ENCODE measurements around the gene OR2A7.
"Not testable (repeated sequence)": the region's sequence is repeated elsewhere in the genome, so short reads cannot be mapped to it uniquely, and the experiment has no call there.

DNA sequence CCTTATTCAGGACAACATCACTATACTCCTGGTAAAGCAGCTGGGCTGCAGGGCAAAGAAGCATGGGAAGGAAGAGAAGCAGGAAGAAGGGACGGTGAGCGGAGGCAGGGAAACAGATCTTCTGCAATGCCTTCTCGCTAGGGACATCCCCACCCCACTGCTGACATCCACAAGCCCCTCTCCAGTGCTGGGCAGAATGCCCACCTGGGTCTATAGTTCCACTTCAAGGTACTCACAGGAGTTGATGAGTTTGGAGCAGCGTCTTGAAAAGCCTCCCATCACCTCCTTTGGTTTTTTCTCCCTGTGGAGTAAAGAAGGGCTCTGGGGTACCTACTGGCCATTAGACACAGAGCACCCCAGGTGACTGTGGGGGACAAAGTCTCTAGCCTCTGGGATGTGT lies 17.9 kb upstream of the OR2A7 start:
- TF ChIP-seq, protein P1, sequence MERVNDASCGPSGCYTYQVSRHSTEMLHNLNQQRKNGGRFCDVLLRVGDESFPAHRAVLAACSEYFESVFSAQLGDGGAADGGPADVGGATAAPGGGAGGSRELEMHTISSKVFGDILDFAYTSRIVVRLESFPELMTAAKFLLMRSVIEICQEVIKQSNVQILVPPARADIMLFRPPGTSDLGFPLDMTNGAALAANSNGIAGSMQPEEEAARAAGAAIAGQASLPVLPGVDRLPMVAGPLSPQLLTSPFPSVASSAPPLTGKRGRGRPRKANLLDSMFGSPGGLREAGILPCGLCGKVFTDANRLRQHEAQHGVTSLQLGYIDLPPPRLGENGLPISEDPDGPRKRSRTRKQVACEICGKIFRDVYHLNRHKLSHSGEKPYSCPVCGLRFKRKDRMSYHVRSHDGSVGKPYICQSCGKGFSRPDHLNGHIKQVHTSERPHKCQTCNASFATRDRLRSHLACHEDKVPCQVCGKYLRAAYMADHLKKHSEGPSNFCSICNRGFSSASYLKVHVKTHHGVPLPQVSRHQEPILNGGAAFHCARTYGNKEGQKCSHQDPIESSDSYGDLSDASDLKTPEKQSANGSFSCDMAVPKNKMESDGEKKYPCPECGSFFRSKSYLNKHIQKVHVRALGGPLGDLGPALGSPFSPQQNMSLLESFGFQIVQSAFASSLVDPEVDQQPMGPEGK (CRISPR knock-in tag; IDR thresholded peaks at IDR 0.05; ENCODE audit: borderline replicate concordance) = not testable (repeated sequence)
- not testable (repeated sequence) for TF ChIP-seq ZNF8 (CRISPR knock-in tag; IDR thresholded peaks at IDR 0.05); ZNF565 (CRISPR knock-in tag; conservative IDR thresholded peaks at IDR 0.05; ENCODE audit: low read depth); RARB (CRISPR knock-in tag; IDR thresholded peaks at IDR 0.05); GLIS3 (CRISPR knock-in tag; IDR thresholded peaks at IDR 0.05); TSHZ2 (CRISPR knock-in tag; IDR thresholded peaks at IDR 0.05); ZFP30 (CRISPR knock-in tag; IDR thresholded peaks at IDR 0.05); CSDC2 (CRISPR knock-in tag; IDR thresholded peaks at IDR 0.05); POU6F1 (CRISPR knock-in tag; IDR thresholded peaks at IDR 0.05; ENCODE audit: borderline replicate concordance, low read depth); CSRNP3 (CRISPR knock-in tag; IDR thresholded peaks at IDR 0.05); BACH2 (CRISPR knock-in tag; IDR thresholded peaks at IDR 0.05; ENCODE audit: borderline replicate concordance)
- TF ChIP-seq, protein P2, sequence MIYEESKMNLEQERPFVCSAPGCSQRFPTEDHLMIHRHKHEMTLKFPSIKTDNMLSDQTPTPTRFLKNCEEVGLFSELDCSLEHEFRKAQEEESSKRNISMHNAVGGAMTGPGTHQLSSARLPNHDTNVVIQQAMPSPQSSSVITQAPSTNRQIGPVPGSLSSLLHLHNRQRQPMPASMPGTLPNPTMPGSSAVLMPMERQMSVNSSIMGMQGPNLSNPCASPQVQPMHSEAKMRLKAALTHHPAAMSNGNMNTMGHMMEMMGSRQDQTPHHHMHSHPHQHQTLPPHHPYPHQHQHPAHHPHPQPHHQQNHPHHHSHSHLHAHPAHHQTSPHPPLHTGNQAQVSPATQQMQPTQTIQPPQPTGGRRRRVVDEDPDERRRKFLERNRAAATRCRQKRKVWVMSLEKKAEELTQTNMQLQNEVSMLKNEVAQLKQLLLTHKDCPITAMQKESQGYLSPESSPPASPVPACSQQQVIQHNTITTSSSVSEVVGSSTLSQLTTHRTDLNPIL (CRISPR knock-in tag; IDR thresholded peaks at IDR 0.05; ENCODE audit: low read depth) = not testable (repeated sequence)
